ENCODE data around the gene FAH. TPM values are rescaled to one million over a fixed set of nuclear protein-coding genes. Genes with fewer than 3 reads are reported as not detected.
A peak's percentile ranks its signal among the peaks of the same experiment; 100 is the strongest.

FAH gene
- polyA plus RNA-seq, 3 donors = 16.5 to 25.4 (median 24.0) TPM

GRCh38 chr15:80208758-80209734 lies 56.2 kb downstream of the FAH start:
- peaks cover 12 to 15% of the 10 kb centered on the region in 2 donors for H3K4me1 ChIP-seq (ENCODE audit: control insufficient read depth in 1 of 2, insufficient read depth in 2 of 2, low read length in 2 of 2)
- H3K9me3 Mint-ChIP-seq = peaks cover 0 to 7% (median 2%) of the 10 kb centered on the region in 7 donors
- H3K27me3 Mint-ChIP-seq (ENCODE audit: low read depth in 3 of 3) = peaks cover 9 to 19% (median 9%) of the 10 kb centered on the region in 3 donors
- H3K4me3 Mint-ChIP-seq = no peak overlapping the region
- H3K9ac ChIP-seq (ENCODE audit: insufficient read depth, low read length, poor library complexity, severe bottlenecking) = no peak overlapping the region
- H3K36me3 Mint-ChIP-seq = no peaks in the 10 kb centered on the region
- H3K9me3 ChIP-seq (replicated peaks in 1 of 2; ENCODE audit: control insufficient read depth in 1 of 2, insufficient read depth in 1 of 2, low read length in 2 of 2) = no peaks in the 10 kb centered on the region
- H3K27me3 ChIP-seq (ENCODE audit: control insufficient read depth in 2 of 2, insufficient read depth in 2 of 2, low read length in 2 of 2) = peaks cover 0 to 12% of the 10 kb centered on the region in 2 donors
- H3K27ac Mint-ChIP-seq = no peak overlapping the region
- no peak overlapping the region for H3K4me3 ChIP-seq (replicated peaks in 1 of 3; ENCODE audit: low read depth in 2 of 3, low read length in 3 of 3)
- H3K36me3 ChIP-seq (replicated peaks in 1 of 2; ENCODE audit: control insufficient read depth in 1 of 2, insufficient read depth in 2 of 2, low read length in 2 of 2) = no peaks in the 10 kb centered on the region
- no peaks in the 10 kb centered on the region for H4K20me1 ChIP-seq (ENCODE audit: insufficient read depth, low read length)
- WGBS (ENCODE audit: insufficient coverage) = 95% methylated on average over 9 of the region's 11 CpGs
- H3K79me2 ChIP-seq (ENCODE audit: insufficient read depth, low read length) = no peaks in the 10 kb centered on the region
- no peak overlapping the region for H2AFZ ChIP-seq (ENCODE audit: insufficient read depth, low read depth, low read length, poor library complexity, severe bottlenecking)
- peaks cover 17% of the 10 kb centered on the region for H3K4me1 Mint-ChIP-seq
- no peak overlapping the region for H3K4me2 ChIP-seq (replicated peaks; ENCODE audit: extremely low read depth, low read length, poor library complexity, severe bottlenecking)
- intact Hi-C loops (cut with micrococcal nuclease) = no loop called here
- no peak for DNase-seq
- TF ChIP-seq CTCF (IDR thresholded peaks at IDR 0.05) = no peak
- H3K27ac ChIP-seq (ENCODE audit: low read depth in 1 of 2, low read length in 2 of 2) = no peak overlapping the region

GRCh38 chr15:80210611-80211573 lies 58.1 kb downstream of the FAH start:
- intact Hi-C loops (cut with micrococcal nuclease) = no loop called here

More at GRCh38 chr15:80210611-80211573, 58.1 kb downstream of the FAH start:
- Histone ChIP-seq H3K4me3 (replicated peaks in 1 of 3; ENCODE audit: low read depth in 2 of 3, low read length in 3 of 3) (no peak overlapping the region), H3K79me2 (ENCODE audit: insufficient read depth, low read length) (no peaks in the 10 kb centered on the region), H4K20me1 (ENCODE audit: insufficient read depth, low read length) (no peaks in the 10 kb centered on the region), H3K27me3 (ENCODE audit: control insufficient read depth in 2 of 2, insufficient read depth in 2 of 2, low read length in 2 of 2) (peaks cover 0 to 6% of the 10 kb centered on the region in 2 donors), H3K4me2 (replicated peaks; ENCODE audit: extremely low read depth, low read length, poor library complexity, severe bottlenecking) (no peak overlapping the region), H3K4me1 (ENCODE audit: control insufficient read depth in 1 of 2, insufficient read depth in 2 of 2, low read length in 2 of 2) (peaks cover 12 to 15% of the 10 kb centered on the region in 2 donors), H3K9ac (ENCODE audit: insufficient read depth, low read length, poor library complexity, severe bottlenecking) (no peak overlapping the region), H3K27ac (ENCODE audit: low read depth in 1 of 2, low read length in 2 of 2) (no peak overlapping the region), H3K36me3 (replicated peaks in 1 of 2; ENCODE audit: control insufficient read depth in 1 of 2, insufficient read depth in 2 of 2, low read length in 2 of 2) (no peaks in the 10 kb centered on the region), H3K9me3 (replicated peaks in 1 of 2; ENCODE audit: control insufficient read depth in 1 of 2, insufficient read depth in 1 of 2, low read length in 2 of 2) (no peaks in the 10 kb centered on the region), H2AFZ (ENCODE audit: insufficient read depth, low read depth, low read length, poor library complexity, severe bottlenecking) (peak overlapping the region; percentile 25)
- WGBS (ENCODE audit: insufficient coverage) = 92% methylated on average over 4 of the region's 12 CpGs
- peak overlapping the region in 1 of 2 donors; percentile 41 for H3K4me3 Mint-ChIP-seq
- H3K36me3 Mint-ChIP-seq = no peaks in the 10 kb centered on the region
- H3K27me3 Mint-ChIP-seq (ENCODE audit: low read depth in 3 of 3) = peaks cover 9 to 14% (median 11%) of the 10 kb centered on the region in 3 donors
- peaks cover 17% of the 10 kb centered on the region for H3K4me1 Mint-ChIP-seq
- no peak for TF ChIP-seq CTCF (IDR thresholded peaks at IDR 0.05)
- DNase-seq = peak; percentile 3 to 8 (median 6)
- H3K27ac Mint-ChIP-seq = peak overlapping the region in 4 of 7 donors; percentile 5 to 49 (median 23)
- H3K9me3 Mint-ChIP-seq = peaks cover 0 to 7% (median 3%) of the 10 kb centered on the region in 7 donors
